ENCODE measurements around the gene ATP6V0B.

GRCh38 chr1:44002606-44003157, 27.9 kb downstream of the ATP6V0B start:
- no peak for TF ChIP-seq CTCF (conservative IDR thresholded peaks at IDR 0.05; ENCODE audit: low read depth, low read length)
- TF ChIP-seq RCOR1 (IDR thresholded peaks at IDR 0.05; ENCODE audit: insufficient replicate concordance, low read length) = no peak
- TF ChIP-seq MAZ (IDR thresholded peaks at IDR 0.05; ENCODE audit: borderline replicate concordance, low read depth, low read length) = no peak
- TF ChIP-seq POLR2A (IDR thresholded peaks at IDR 0.05; ENCODE audit: low read depth, low read length) = no peak

All from IMR-90 (cell line).